ENCODE results near the gene CD53. TPM values are rescaled to one million over a fixed set of nuclear protein-coding genes. Genes with fewer than 3 reads are reported as not detected.

The CD53 gene
- total RNA-seq, 1 donor, result not detected

DNA sequence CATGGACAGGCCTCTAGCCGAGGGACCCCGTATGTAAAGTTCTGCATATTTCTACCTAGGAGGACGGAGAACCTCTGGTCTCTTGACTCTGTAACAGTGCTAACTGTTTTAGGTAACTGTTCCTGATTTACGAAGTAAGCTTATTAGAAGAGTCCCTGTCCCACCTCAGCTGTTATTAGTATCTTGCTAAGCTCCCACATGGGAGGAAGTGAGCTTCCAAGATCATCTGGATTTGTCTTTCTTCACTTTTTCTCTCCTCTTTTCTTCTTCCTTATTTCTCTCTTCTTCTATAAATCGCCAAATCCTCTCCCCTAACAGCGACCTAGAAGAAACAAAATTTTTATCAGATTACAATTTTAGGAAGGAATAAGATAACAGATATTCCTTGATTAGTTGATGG lies 4.4 kb downstream of the CD53 start:
- TF ChIP-seq CTCF (IDR thresholded peaks at IDR 0.05; ENCODE audit: insufficient read depth, low read depth, low read length), result no peak
- no peak for DNase-seq (ENCODE audit: low read depth)
- no peak overlapping the region for H3K4me3 ChIP-seq (ENCODE audit: low read depth, low read length)

GRCh38 chr1:110877776-110878175 lies 4.8 kb downstream of the CD53 start:
- H3K4me3 ChIP-seq (ENCODE audit: low read depth, low read length), result no peak overlapping the region
- no peak for DNase-seq (ENCODE audit: low read depth)
- no peak for TF ChIP-seq CTCF (IDR thresholded peaks at IDR 0.05; ENCODE audit: insufficient read depth, low read depth, low read length)

DNA sequence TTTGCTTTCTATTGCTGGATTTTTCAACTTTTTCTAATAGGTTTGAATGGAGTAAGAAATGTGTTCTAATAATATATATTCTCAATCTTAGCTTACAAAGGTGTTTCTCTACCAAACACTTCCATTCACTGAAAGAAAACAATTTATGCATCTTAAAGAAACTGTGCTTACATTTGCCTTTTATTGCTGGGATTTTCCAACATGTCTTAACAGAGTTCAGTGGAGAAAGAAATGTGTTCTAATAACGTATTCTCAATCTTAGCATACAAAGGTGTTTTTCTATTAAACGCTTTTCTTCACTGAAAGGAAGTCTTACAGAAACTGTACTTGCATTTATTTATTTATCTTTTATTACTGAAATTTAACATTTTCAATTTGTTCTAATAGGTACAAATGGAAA lies 5.6 kb downstream of the CD53 start:
- H3K4me3 ChIP-seq (ENCODE audit: low read depth, low read length), result no peak overlapping the region
- DNase-seq (ENCODE audit: low read depth), result no peak
- TF ChIP-seq CTCF (IDR thresholded peaks at IDR 0.05; ENCODE audit: insufficient read depth, low read depth, low read length), result no peak

GRCh38 chr1:110878993-110879392 lies 6.0 kb downstream of the CD53 start:
- DNase-seq (ENCODE audit: low read depth), result no peak
- no peak overlapping the region for H3K4me3 ChIP-seq (ENCODE audit: low read depth, low read length)
- TF ChIP-seq CTCF (IDR thresholded peaks at IDR 0.05; ENCODE audit: insufficient read depth, low read depth, low read length), result no peak

GRCh38 chr1:110879758-110880606 lies 7.0 kb downstream of the CD53 start:
- DNase-seq (ENCODE audit: low read depth), result no peak
- H3K4me3 ChIP-seq (ENCODE audit: low read depth, low read length), result no peak overlapping the region
- TF ChIP-seq CTCF (IDR thresholded peaks at IDR 0.05; ENCODE audit: insufficient read depth, low read depth, low read length), result no peak

- no peak overlapping the region for H3K4me3 ChIP-seq (ENCODE audit: low read depth, low read length)
- no peak for TF ChIP-seq CTCF (IDR thresholded peaks at IDR 0.05; ENCODE audit: insufficient read depth, low read depth, low read length)
- no peak for DNase-seq (ENCODE audit: low read depth)
These were observed 7.9 kb downstream of the CD53 start for GRCh38 chr1:110880708-110881374.
